HG03460 (cell line): ENCODE results near the gene DKK3.

Source experiments
- ATAC-seq: cut with Tn5 transposase; IDR thresholded peaks from one replicate; pipeline ENCODE4 v1.9.1; 2021; ENCODE audit not compliant: unreplicated experiment

DKK3 gene

GRCh38 chr11:11946878-11947277, 61.5 kb downstream of the DKK3 start:
- ATAC-seq = no peak

DNA sequence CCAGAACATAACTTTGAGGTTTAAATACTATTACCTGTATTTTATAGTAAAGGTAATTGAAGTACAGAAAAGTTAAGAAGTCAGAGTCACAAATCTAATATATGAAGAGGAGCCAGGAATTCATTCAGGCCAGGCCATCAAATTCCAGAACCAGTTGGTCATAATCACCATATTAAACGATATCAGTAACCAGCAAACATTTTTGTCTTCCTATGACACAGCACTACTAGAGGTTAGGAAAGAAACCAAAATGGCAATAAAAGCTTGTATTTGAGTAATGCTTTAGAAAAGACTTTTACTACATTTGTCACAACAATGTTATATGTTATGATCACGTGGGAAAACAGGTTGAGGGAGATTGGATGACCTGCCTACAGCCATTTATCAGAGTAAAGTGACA, 62.2 kb downstream of the DKK3 start:
- no peak for ATAC-seq

- ATAC-seq = no peak
These were observed 64.0 kb downstream of the DKK3 start for GRCh38 chr11:11944444-11944843.

- ATAC-seq = no peak
These were observed 65.8 kb downstream of the DKK3 start for GRCh38 chr11:11942668-11943067.

DNA sequence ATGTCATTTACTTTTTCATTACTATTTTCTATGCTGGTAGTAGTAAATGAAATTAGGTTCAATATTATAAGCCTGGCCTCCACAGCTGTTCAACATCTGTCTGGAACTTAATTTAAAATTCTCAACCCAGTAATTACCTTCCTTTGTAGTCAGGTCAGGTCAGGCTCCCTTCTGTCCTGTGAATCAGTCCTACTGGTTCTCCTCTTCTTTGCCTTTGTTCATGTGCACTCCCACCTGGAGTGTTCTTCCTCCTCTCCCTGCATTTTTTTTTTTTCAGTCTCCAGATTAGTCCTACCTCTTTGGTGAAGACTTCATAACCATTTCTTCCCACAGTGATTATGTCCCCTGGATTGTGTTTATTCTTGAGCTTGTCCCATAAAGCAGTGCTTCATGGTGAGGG, 67.9 kb downstream of the DKK3 start:
- no peak for ATAC-seq

DNA sequence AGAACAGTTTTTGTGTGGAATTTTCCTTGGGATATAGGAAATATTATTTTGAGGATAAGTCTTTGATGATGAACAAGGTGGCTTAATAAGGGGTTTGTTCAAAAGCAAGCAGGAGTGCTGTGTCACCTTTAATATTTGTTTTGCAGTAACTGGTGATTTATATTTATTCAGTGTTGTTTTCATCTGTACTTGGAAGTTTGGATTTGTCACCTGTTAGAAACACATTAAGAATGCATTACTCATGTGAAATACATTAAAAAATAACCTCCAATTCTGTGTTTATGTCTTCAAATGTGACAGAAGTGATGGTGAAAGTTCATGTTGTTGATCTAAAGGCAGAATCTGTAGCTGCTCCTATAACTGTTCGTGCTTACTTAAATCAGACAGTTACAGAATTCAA, 70.5 kb downstream of the DKK3 start:
- no peak for ATAC-seq

- no peak for ATAC-seq
These were observed 71.0 kb downstream of the DKK3 start for GRCh38 chr11:11937433-11937832.

DNA sequence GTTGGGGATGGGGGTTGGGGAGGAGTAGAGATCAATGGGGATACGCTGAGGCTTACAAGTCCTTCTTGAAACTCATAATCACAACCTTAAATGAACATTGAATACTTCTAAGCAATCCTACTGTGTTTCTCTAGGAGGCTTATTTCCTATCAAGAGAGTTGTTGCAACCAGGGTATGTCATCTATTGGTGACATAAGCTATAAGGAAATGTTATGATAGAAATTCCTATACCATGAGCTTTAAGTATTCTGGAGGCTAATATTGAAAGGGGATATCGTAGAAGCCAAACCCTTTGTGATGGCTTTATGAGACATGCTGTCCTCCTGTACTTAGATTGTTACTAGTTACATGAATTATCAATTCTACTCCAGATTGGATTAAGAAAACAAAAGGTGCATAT, 72.9 kb downstream of the DKK3 start:
- ATAC-seq = no peak

DNA sequence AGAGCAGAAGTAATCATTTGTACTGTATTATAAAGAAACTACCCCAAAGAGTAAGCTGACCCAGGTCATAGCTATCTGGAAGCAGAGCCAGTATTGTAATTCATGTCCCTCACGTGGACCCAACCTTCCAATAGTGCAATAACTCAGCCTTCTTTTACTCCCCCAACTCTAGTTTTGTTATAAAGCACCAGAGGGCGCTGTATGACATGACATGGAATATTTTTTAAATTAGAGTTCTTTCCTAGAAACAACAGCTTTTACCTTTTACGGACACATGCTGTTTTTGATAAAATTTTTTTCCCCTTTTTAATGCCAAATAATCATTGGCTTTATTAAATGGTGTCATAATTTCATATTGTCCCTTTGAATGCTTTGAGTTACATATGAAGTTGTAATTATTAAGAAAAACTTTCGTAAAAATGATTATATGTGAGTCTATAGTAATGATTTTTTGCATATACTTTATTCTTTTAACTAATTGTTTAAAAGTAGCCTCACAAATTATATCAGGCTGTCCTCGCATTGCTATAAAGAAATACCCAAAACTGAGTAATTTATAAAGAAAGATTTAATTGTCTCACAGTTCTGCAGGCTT, 76.9 kb downstream of the DKK3 start:
- no peak for ATAC-seq

- no peak for ATAC-seq
These were observed 78.5 kb downstream of the DKK3 start for GRCh38 chr11:11929920-11930319.

DNA sequence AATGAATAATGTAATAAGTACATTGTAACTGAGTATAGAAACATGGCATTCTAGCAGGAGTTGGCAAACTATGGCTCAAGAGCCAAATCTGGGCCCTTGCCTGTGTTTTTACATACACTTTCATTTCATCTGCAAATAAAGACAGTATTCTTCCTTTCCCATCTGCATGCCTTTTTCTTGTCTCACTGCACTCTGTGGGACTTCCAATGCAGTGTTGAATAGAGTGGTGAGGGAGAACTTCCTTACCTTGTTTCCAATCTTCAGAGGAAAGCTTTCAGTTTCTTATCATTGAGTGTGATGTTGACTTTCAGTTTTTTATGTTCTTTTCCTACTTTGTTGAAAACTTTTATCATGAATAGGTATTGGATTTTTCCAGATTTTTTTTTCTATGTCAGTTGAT, 84.6 kb downstream of the DKK3 start:
- no peak for ATAC-seq

- no peak for ATAC-seq
These were observed 91.4 kb downstream of the DKK3 start for GRCh38 chr11:11916981-11917399.

DNA sequence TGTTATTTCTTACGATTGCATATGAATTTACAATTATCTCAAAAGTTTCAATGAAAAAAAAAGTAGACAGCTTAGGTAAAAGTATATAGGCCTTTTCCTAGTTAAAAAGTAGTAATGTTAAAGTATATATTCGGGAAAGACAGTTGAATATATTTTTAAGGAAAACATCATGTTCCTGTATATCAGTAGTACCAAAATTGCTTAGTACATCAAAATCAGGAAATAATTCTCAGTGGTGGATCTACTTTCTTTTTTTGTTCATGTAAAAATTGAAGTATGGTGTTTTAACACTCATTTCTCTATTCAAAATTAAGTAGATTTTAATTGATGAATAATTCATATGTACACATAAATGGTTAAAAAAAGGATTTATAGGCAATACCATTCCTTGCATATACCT, 92.8 kb downstream of the DKK3 start:
- no peak for ATAC-seq

DNA sequence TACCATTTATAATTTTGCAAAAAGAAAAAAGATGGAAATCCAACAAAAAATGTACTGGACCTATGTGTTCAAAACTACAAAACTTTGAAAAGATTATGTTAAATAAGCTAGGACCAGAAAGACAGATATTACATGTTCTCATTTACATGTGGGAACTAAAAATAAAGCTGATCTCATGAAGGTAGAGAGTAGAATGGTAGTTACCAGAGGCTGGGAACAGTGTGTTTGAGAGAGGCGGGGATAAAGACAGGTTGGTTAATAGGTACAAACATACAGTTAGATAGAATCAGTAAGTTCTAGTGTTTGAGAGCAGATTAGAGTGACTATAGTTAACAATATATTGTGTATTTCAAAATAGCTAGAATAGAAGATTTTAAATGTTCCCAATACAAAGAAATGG, 95.0 kb downstream of the DKK3 start:
- no peak for ATAC-seq
